OCI-M1 (cell line): ENCODE results near the gene NEK5.
"Not testable (repeated sequence)": the region's sequence is repeated elsewhere in the genome, so short reads cannot be mapped to it uniquely, and the experiment has no call there.

Source experiments
- DNase-seq: peaks from one replicate; lab custom pipeline; 2025; lab: John Stamatoyannopoulos, UW

Gene NEK5

GRCh38 chr13:52136763-52137162, 7.9 kb upstream of the NEK5 start:
- DNase-seq = no peak

GRCh38 chr13:52130641-52131040, 1.8 kb upstream of the NEK5 start:
- no peak for DNase-seq

- DNase-seq = peak; percentile 86
Observed at GRCh38 chr13:52127783-52128702, 830 bp downstream of the NEK5 start.

- no peak for DNase-seq
Observed at GRCh38 chr13:52127378-52127777, 1.5 kb downstream of the NEK5 start.

GRCh38 chr13:52125547-52125946, 3.3 kb downstream of the NEK5 start:
- DNase-seq = peak; percentile 23

GRCh38 chr13:52118595-52118994, 10.3 kb downstream of the NEK5 start:
- DNase-seq = no peak

- DNase-seq = no peak
Observed at GRCh38 chr13:52118095-52118494, 10.8 kb downstream of the NEK5 start.

- no peak for DNase-seq
Observed at GRCh38 chr13:52112591-52112990, 16.3 kb downstream of the NEK5 start.

- no peak for DNase-seq
Observed at GRCh38 chr13:52109116-52109670, 19.7 kb downstream of the NEK5 start.

GRCh38 chr13:52105841-52106240, 23.0 kb downstream of the NEK5 start:
- no peak for DNase-seq

- DNase-seq = peak; percentile 85
Observed at GRCh38 chr13:52104624-52105023, 24.2 kb downstream of the NEK5 start.

GRCh38 chr13:52103386-52103785, 25.5 kb downstream of the NEK5 start:
- DNase-seq = no peak

GRCh38 chr13:52102423-52102822, 26.4 kb downstream of the NEK5 start:
- DNase-seq = not testable (repeated sequence)

- DNase-seq = no peak
Observed at GRCh38 chr13:52097197-52097596, 31.7 kb downstream of the NEK5 start.

GRCh38 chr13:52096748-52097147, 32.1 kb downstream of the NEK5 start:
- no peak for DNase-seq

GRCh38 chr13:52096062-52096461, 32.8 kb downstream of the NEK5 start:
- no peak for DNase-seq

- no peak for DNase-seq
Observed at GRCh38 chr13:52092087-52092486, 36.8 kb downstream of the NEK5 start.

GRCh38 chr13:52091473-52091872, 37.4 kb downstream of the NEK5 start:
- DNase-seq = no peak

- no peak for DNase-seq
Observed at GRCh38 chr13:52085421-52085820, 43.5 kb downstream of the NEK5 start.

- not testable (repeated sequence) for DNase-seq
Observed at GRCh38 chr13:52084981-52085380, 43.9 kb downstream of the NEK5 start.

- no peak for DNase-seq
Observed at GRCh38 chr13:52082601-52083000, 46.3 kb downstream of the NEK5 start.

- not testable (repeated sequence) for DNase-seq
Observed at GRCh38 chr13:52079891-52080290, 49.0 kb downstream of the NEK5 start.

- peak; percentile 73 for DNase-seq
Observed at GRCh38 chr13:52070929-52071523, 57.8 kb downstream of the NEK5 start.
